ENCODE data around the gene COPRS. TPM values are rescaled to one million over a fixed set of nuclear protein-coding genes. Genes with fewer than 3 reads are reported as not detected.

COPRS gene
- total and polyA plus RNA-seq, 2 donors from 2014 or later: 34.3 to 124 TPM

DNA sequence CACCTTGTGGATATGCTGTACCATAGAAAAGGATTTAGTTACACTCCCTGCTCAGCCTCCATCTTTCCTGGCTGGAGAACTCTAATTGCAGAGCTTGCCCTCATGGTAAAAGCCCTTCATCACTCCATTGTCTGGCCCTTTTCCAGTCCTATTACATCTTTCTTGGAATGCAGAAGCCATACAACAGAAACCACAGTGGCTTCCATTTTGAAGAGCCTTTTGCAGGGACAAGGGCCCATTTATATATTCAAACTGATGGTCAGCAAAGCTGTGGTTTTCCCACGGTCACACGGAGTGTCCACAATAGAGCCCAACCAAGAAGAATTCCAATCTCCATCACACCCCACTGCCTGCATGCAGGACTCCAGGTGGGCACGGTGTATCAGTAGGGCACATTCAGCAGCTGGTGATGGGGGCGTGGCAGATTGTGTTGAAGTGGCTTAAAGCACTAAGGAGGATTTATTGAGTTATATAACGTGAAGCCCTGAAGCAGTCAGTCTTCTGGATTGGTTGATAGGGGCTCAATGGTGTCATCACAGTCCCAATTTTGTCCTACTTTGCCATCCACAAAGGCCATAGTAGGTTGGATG is 20.3 kb downstream of the COPRS start:
- no peaks in the 10 kb centered on the region for H3K27me3 ChIP-seq (ENCODE audit: control insufficient read depth, insufficient read depth, low read length)
- peaks cover 0 to 14% (median 11%) of the 10 kb centered on the region in 3 donors for H3K4me1 ChIP-seq (ENCODE audit: control insufficient read depth in 2 of 3, insufficient read depth in 2 of 3, low read depth in 1 of 3, low read length in 3 of 3)
- no peak overlapping the region for H3K9ac ChIP-seq (ENCODE audit: low read length in 3 of 3)
- H3K36me3 ChIP-seq (ENCODE audit: control insufficient read depth in 2 of 3, insufficient read depth in 3 of 3, low read length in 3 of 3): no peaks in the 10 kb centered on the region
- no peak for FAIRE-seq
- intact Hi-C loops (cut with DNase I): no loop called here
- TF ChIP-seq CTCF (IDR thresholded peaks at IDR 0.05; ENCODE audit: borderline replicate concordance, extremely low read depth, insufficient read depth): no peak
- DNase-seq: no peak
- H3K9me3 ChIP-seq (ENCODE audit: control insufficient read depth in 2 of 3, insufficient read depth in 1 of 3, low read length in 3 of 3): no peaks in the 10 kb centered on the region
- H3K4me3 ChIP-seq (ENCODE audit: low read length in 3 of 3): no peak overlapping the region
- no peak overlapping the region for H3K27ac ChIP-seq (ENCODE audit: low read depth in 2 of 2, low read length in 2 of 2)

DNA sequence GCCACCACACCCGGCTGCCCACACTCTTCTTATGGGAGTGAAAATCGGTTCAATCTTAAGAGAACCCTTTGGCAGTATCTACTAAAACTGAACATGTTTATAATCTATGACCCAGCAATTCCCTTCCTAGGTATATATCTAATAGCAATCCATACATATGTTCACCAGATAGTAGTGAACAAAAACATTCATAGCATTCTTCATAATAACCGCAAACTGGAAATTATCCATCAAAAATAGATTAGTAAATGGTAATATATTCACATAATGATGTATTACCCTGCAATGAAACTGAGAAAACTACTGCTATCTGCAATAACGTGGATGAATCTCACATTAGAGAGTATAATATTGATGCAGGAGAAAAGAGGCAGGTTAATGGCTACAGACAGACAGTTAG is 23.1 kb downstream of the COPRS start:
- Histone ChIP-seq H3K4me1 (ENCODE audit: control insufficient read depth in 2 of 3, insufficient read depth in 2 of 3, low read depth in 1 of 3, low read length in 3 of 3) (no peaks in the 10 kb centered on the region), H3K36me3 (ENCODE audit: control insufficient read depth in 2 of 3, insufficient read depth in 3 of 3, low read length in 3 of 3) (no peaks in the 10 kb centered on the region), H3K27me3 (ENCODE audit: control insufficient read depth, insufficient read depth, low read length) (no peaks in the 10 kb centered on the region), H3K9ac (ENCODE audit: low read length in 3 of 3) (no peak overlapping the region), H3K4me3 (ENCODE audit: low read length in 3 of 3) (no peak overlapping the region), H3K9me3 (ENCODE audit: control insufficient read depth in 2 of 3, insufficient read depth in 1 of 3, low read length in 3 of 3) (no peaks in the 10 kb centered on the region), H3K27ac (ENCODE audit: low read depth in 2 of 2, low read length in 2 of 2) (no peak overlapping the region)
- intact Hi-C loops (cut with DNase I): no loop called here
- no peak for TF ChIP-seq CTCF (IDR thresholded peaks at IDR 0.05; ENCODE audit: borderline replicate concordance, extremely low read depth, insufficient read depth)
- FAIRE-seq (no peak), DNase-seq (no peak)

GRCh38 chr17:31834448-31834847 is 24.6 kb downstream of the COPRS start:
- H3K9me3 ChIP-seq (ENCODE audit: control insufficient read depth in 2 of 3, insufficient read depth in 1 of 3, low read length in 3 of 3): no peaks in the 10 kb centered on the region
- H3K27me3 ChIP-seq (ENCODE audit: control insufficient read depth, insufficient read depth, low read length): no peaks in the 10 kb centered on the region
- H3K27ac ChIP-seq (ENCODE audit: low read depth in 2 of 2, low read length in 2 of 2): no peak overlapping the region
- FAIRE-seq (no peak), DNase-seq (no peak)
- H3K36me3 ChIP-seq (ENCODE audit: control insufficient read depth in 2 of 3, insufficient read depth in 3 of 3, low read length in 3 of 3): no peaks in the 10 kb centered on the region
- no peak for TF ChIP-seq CTCF (IDR thresholded peaks at IDR 0.05; ENCODE audit: borderline replicate concordance, extremely low read depth, insufficient read depth)
- H3K4me3 ChIP-seq (ENCODE audit: low read length in 3 of 3): no peak overlapping the region
- no peak overlapping the region for H3K9ac ChIP-seq (ENCODE audit: low read length in 3 of 3)
- H3K4me1 ChIP-seq (ENCODE audit: control insufficient read depth in 2 of 3, insufficient read depth in 2 of 3, low read depth in 1 of 3, low read length in 3 of 3): no peaks in the 10 kb centered on the region
- intact Hi-C loops (cut with DNase I): no loop called here

GRCh38 chr17:31832746-31833145 is 26.3 kb downstream of the COPRS start:
- Histone ChIP-seq H3K36me3 (ENCODE audit: control insufficient read depth in 2 of 3, insufficient read depth in 3 of 3, low read length in 3 of 3) (no peaks in the 10 kb centered on the region), H3K9me3 (ENCODE audit: control insufficient read depth in 2 of 3, insufficient read depth in 1 of 3, low read length in 3 of 3) (no peaks in the 10 kb centered on the region), H3K4me3 (ENCODE audit: low read length in 3 of 3) (no peak overlapping the region), H3K27me3 (ENCODE audit: control insufficient read depth, insufficient read depth, low read length) (no peaks in the 10 kb centered on the region), H3K9ac (ENCODE audit: low read length in 3 of 3) (no peak overlapping the region), H3K4me1 (ENCODE audit: control insufficient read depth in 2 of 3, insufficient read depth in 2 of 3, low read depth in 1 of 3, low read length in 3 of 3) (no peaks in the 10 kb centered on the region), H3K27ac (ENCODE audit: low read depth in 2 of 2, low read length in 2 of 2) (no peak overlapping the region)
- no peak for TF ChIP-seq CTCF (IDR thresholded peaks at IDR 0.05; ENCODE audit: borderline replicate concordance, extremely low read depth, insufficient read depth)
- intact Hi-C loops (cut with DNase I): no loop called here
- FAIRE-seq (no peak), DNase-seq (no peak)
